NT2/D1 (cell line): ENCODE measurements around the gene UBE2L3.
"Not testable (repeated sequence)": the region's sequence is repeated elsewhere in the genome, so short reads cannot be mapped to it uniquely, and the experiment has no call there.

Experiments used
- DNase-seq: peaks from one replicate; pipeline ENCODE4 v3.0.0-alpha.2; 2011; ENCODE audit warnings: low read depth, low spot score
- H3K27me3 ChIP-seq: 2 replicates; pipeline ENCODE4 v1.6.0; 2011; ENCODE audit warnings: mild to moderate bottlenecking; ENCODE audit not compliant: insufficient read length, insufficient read depth
- H3K36me3 ChIP-seq: 2 replicates; pipeline ENCODE4 v1.6.1; 2011; ENCODE audit warnings: mild to moderate bottlenecking, low read length, mixed read lengths; ENCODE audit not compliant: insufficient read depth, insufficient read length
- H3K4me1 ChIP-seq: 2 replicates; pipeline ENCODE4 v1.5.1; 2011; ENCODE audit not compliant: insufficient read depth, insufficient read length
- H3K4me3 ChIP-seq: 2 replicates; pipeline ENCODE4 v1.5.1; 2011; ENCODE audit warnings: low read depth; ENCODE audit not compliant: insufficient read length
- H3K9ac ChIP-seq: 2 replicates; pipeline ENCODE4 v1.6.0; 2011; ENCODE audit warnings: low read depth; ENCODE audit not compliant: insufficient read length
- H3K9me3 ChIP-seq: 2 replicates; pipeline ENCODE4 v1.5.1; 2011; ENCODE audit warnings: mild to moderate bottlenecking, low read length; ENCODE audit not compliant: insufficient read depth
- SUZ12 ChIP-seq: IDR thresholded peaks from 2 replicates; pipeline ENCODE4 v1.6.1; 2011; ENCODE audit not compliant: insufficient read length, insufficient read depth; ENCODE audit errors: extremely low read depth
- YY1 ChIP-seq: IDR thresholded peaks from 2 replicates; pipeline ENCODE4 v1.6.1; 2011; ENCODE audit not compliant: insufficient read length, insufficient read depth
- ZNF274 ChIP-seq: IDR thresholded peaks from 2 replicates; pipeline ENCODE4 v1.6.1; 2011; ENCODE audit warnings: mild to moderate bottlenecking, low read depth, low read length

The UBE2L3 gene

GRCh38 chr22:21559345-21560125 lies 8.0 kb upstream of the UBE2L3 start:
- not testable (repeated sequence) for H3K4me3 ChIP-seq, H3K27me3 ChIP-seq, H3K9me3 ChIP-seq, H3K9ac ChIP-seq, H3K4me1 ChIP-seq, H3K36me3 ChIP-seq, DNase-seq

GRCh38 chr22:21560657-21561056 lies 6.9 kb upstream of the UBE2L3 start:
- DNase-seq, H3K27me3 ChIP-seq, H3K36me3 ChIP-seq, H3K9ac ChIP-seq, H3K4me1 ChIP-seq, H3K4me3 ChIP-seq, H3K9me3 ChIP-seq: not testable (repeated sequence)

GRCh38 chr22:21563912-21564311 lies 3.6 kb upstream of the UBE2L3 start:
- DNase-seq = no peak
- H3K36me3 ChIP-seq = no peaks in the 10 kb centered on the region
- no peak for TF ChIP-seq YY1

GRCh38 chr22:21564411-21564810 lies 3.1 kb upstream of the UBE2L3 start:
- H3K4me3 ChIP-seq = no peak overlapping the region
- peaks cover 2% of the 10 kb centered on the region for H3K4me1 ChIP-seq
- TF ChIP-seq ZNF274 = no peak
- no peak for TF ChIP-seq YY1
- TF ChIP-seq SUZ12 = no peak
- H3K9me3 ChIP-seq = no peaks in the 10 kb centered on the region
- H3K9ac ChIP-seq = no peak overlapping the region
- H3K27me3 ChIP-seq = no peaks in the 10 kb centered on the region
- no peak for DNase-seq
- peaks cover 2% of the 10 kb centered on the region for H3K36me3 ChIP-seq

More at GRCh38 chr22:21563912-21564311, 3.6 kb upstream of the UBE2L3 start:
- no peaks in the 10 kb centered on the region for H3K9me3 ChIP-seq
- H3K4me1 ChIP-seq = no peaks in the 10 kb centered on the region
- no peak overlapping the region for H3K9ac ChIP-seq
- H3K4me3 ChIP-seq = no peak overlapping the region
- no peaks in the 10 kb centered on the region for H3K27me3 ChIP-seq

- no peak for TF ChIP-seq YY1
- no peak for TF ChIP-seq ZNF274
- TF ChIP-seq SUZ12 = no peak
- Histone ChIP-seq H3K4me1 (peaks cover 15% of the 10 kb centered on the region), H3K9me3 (no peaks in the 10 kb centered on the region), H3K36me3 (peaks cover 26% of the 10 kb centered on the region), H3K27me3 (no peaks in the 10 kb centered on the region), H3K4me3 (peak overlapping the region; percentile 87), H3K9ac (peak overlapping the region; percentile 97)
- DNase-seq = no peak
These were observed 997 bp downstream of the UBE2L3 start for GRCh38 chr22:21568347-21569075.

- H3K9me3 ChIP-seq, H3K27me3 ChIP-seq, DNase-seq: not testable (repeated sequence)
- Histone ChIP-seq H3K9ac (peak overlapping the region; percentile 97), H3K36me3 (peaks cover 30% of the 10 kb centered on the region), H3K4me3 (peak overlapping the region; percentile 87), H3K4me1 (peaks cover 15% of the 10 kb centered on the region)
These were observed 1.5 kb downstream of the UBE2L3 start for GRCh38 chr22:21569076-21569427.

- H3K4me3 ChIP-seq = peak overlapping the region; percentile 87
- peak overlapping the region; percentile 97 for H3K9ac ChIP-seq
- peaks cover 16% of the 10 kb centered on the region for H3K4me1 ChIP-seq
- H3K36me3 ChIP-seq = peaks cover 33% of the 10 kb centered on the region
- H3K27me3 ChIP-seq = no peaks in the 10 kb centered on the region
- DNase-seq = no peak
- TF ChIP-seq ZNF274 (no peak), SUZ12 (no peak), YY1 (no peak)
- H3K9me3 ChIP-seq = no peaks in the 10 kb centered on the region
These were observed 2.1 kb downstream of the UBE2L3 start for GRCh38 chr22:21569459-21570170.
